Measurements from ENCODE around the gene U2AF1. TPM values are rescaled to one million over a fixed set of nuclear protein-coding genes. Genes with fewer than 3 reads are reported as not detected.
"Not testable (repeated sequence)": the region's sequence is repeated elsewhere in the genome, so short reads cannot be mapped to it uniquely, and the experiment has no call there.

U2AF1 gene
- total and polyA plus RNA-seq, 2 donors, result 13.3 to 51.6 TPM

GRCh38 chr21:43045165-43045875 lies 62.0 kb downstream of the U2AF1 start:
- H3K4me3 ChIP-seq (ENCODE audit: low read length in 2 of 2); H3K9me3 ChIP-seq (ENCODE audit: control insufficient read depth in 2 of 2, insufficient read depth in 1 of 2, low read length in 1 of 2); H3K36me3 ChIP-seq (ENCODE audit: control insufficient read depth in 2 of 2, insufficient read depth in 2 of 2, low read length in 1 of 2); H3K27me3 ChIP-seq (ENCODE audit: control insufficient read depth in 2 of 2, insufficient read depth in 1 of 2, low read length in 1 of 2): not testable (repeated sequence)
- Histone ChIP-seq H3K4me1 (ENCODE audit: control insufficient read depth in 2 of 2, insufficient read depth in 2 of 2, low read length in 2 of 2) (peaks cover 0 to 15% of the 10 kb centered on the region in 2 donors), H3K27ac (ENCODE audit: low read depth in 1 of 2, low read length in 1 of 2) (peak overlapping the region in 1 of 2 donors; percentile 72)
- WGBS, result 0% methylated on average over 7 of the region's 17 CpGs
- peak in 2 of 9 donors; percentile 35 to 37 for DNase-seq (ENCODE audit: low read depth in 6 of 9, low spot score in 9 of 9)

- not testable (repeated sequence) for H3K27me3 ChIP-seq (ENCODE audit: control insufficient read depth in 2 of 2, insufficient read depth in 1 of 2, low read length in 1 of 2); H3K36me3 ChIP-seq (ENCODE audit: control insufficient read depth in 2 of 2, insufficient read depth in 2 of 2, low read length in 1 of 2); DNase-seq (ENCODE audit: low read depth in 6 of 9, low spot score in 9 of 9); H3K4me3 ChIP-seq (ENCODE audit: low read length in 2 of 2); H3K9me3 ChIP-seq (ENCODE audit: control insufficient read depth in 2 of 2, insufficient read depth in 1 of 2, low read length in 1 of 2); H3K27ac ChIP-seq (ENCODE audit: low read depth in 1 of 2, low read length in 1 of 2)
- WGBS, result 53% methylated on average over 12 of the region's 14 CpGs
- peaks cover 0 to 15% of the 10 kb centered on the region in 2 donors for H3K4me1 ChIP-seq (ENCODE audit: control insufficient read depth in 2 of 2, insufficient read depth in 2 of 2, low read length in 2 of 2)
These were observed 62.8 kb downstream of the U2AF1 start for GRCh38 chr21:43044547-43044946.

DNA sequence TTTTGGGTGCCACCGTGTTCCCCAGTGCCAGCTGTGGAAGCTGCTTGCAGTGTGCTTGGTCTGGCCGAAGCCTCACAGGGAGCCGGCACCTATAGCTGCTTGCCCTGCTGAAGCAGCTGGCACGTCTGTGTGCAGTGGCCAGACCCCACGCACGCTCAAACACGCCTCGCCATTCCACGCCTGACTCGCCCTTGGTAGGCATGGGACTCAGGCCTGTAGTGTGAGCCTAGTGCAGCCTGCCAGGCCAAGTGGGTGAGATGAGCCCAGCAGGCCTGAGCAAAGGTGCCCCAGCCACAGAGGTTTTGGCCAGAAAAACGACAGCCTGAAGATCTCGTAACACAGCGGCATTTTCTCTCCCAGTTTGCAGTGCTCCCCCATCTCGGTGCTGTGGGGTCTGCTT lies 64.1 kb downstream of the U2AF1 start:
- not testable (repeated sequence) for H3K36me3 ChIP-seq (ENCODE audit: control insufficient read depth in 2 of 2, insufficient read depth in 2 of 2, low read length in 1 of 2); H3K9me3 ChIP-seq (ENCODE audit: control insufficient read depth in 2 of 2, insufficient read depth in 1 of 2, low read length in 1 of 2); H3K27ac ChIP-seq (ENCODE audit: low read depth in 1 of 2, low read length in 1 of 2); DNase-seq (ENCODE audit: low read depth in 6 of 9, low spot score in 9 of 9); H3K4me3 ChIP-seq (ENCODE audit: low read length in 2 of 2); H3K27me3 ChIP-seq (ENCODE audit: control insufficient read depth in 2 of 2, insufficient read depth in 1 of 2, low read length in 1 of 2)
- 97% methylated on average over 10 of the region's 14 CpGs for WGBS
- H3K4me1 ChIP-seq (ENCODE audit: control insufficient read depth in 2 of 2, insufficient read depth in 2 of 2, low read length in 2 of 2), result peaks cover 0 to 15% of the 10 kb centered on the region in 2 donors

Other genes with a start within 250 kb of the U2AF1 start
- gene WDR4, start 228.0 kb downstream of the U2AF1 start, total RNA-seq, result 5.3 TPM
- 11.8 TPM for gene WDR4, start 228.0 kb downstream of the U2AF1 start, polyA plus RNA-seq
- gene NDUFV3, start 214.3 kb downstream of the U2AF1 start, total RNA-seq, result 19.8 TPM
- gene NDUFV3, start 214.3 kb downstream of the U2AF1 start, polyA plus RNA-seq, result 23.9 TPM
- gene ERVH48-1, start 181.9 kb downstream of the U2AF1 start, total RNA-seq, result 3.4 TPM
- gene ERVH48-1, start 181.9 kb downstream of the U2AF1 start, polyA plus RNA-seq, result 1.1 TPM
- gene PKNOX1, start 133.0 kb downstream of the U2AF1 start, total RNA-seq, result 10.8 TPM
- gene PKNOX1, start 133.0 kb downstream of the U2AF1 start, polyA plus RNA-seq, result 13.4 TPM
- 2.3 TPM for gene CBS, start 31.7 kb downstream of the U2AF1 start, total RNA-seq
- gene CBS, start 31.7 kb downstream of the U2AF1 start, polyA plus RNA-seq, result 1.9 TPM
- gene CRYAA, start 61.4 kb upstream of the U2AF1 start, total RNA-seq, result not detected
- gene CRYAA, start 61.4 kb upstream of the U2AF1 start, polyA plus RNA-seq, result 2.3 TPM